Liver (tissue), 9 donors: Measurements from ENCODE around the gene CACNB1. TPM values are rescaled to one million over a fixed set of nuclear protein-coding genes. Genes with fewer than 3 reads are reported as not detected.

Source experiments
- DNase-seq: peaks from one replicate; pipeline ENCODE4 v3.0.0-alpha.2; 2017; ENCODE audit warnings: low spot score
- H3K27ac ChIP-seq, 2 donors: one replicate each; pipeline ENCODE4 v1.7.0; 2013; ENCODE audit warnings: inconsistent platforms in 2 of 2, low read length in 2 of 2, control low read depth in 1 of 2, low read depth in 1 of 2, mild to moderate bottlenecking in 1 of 2
- H3K27me3 ChIP-seq, 4 donors: one replicate each; pipeline versions ENCODE4 v1.6.1 to v1.7.0; 2013; ENCODE audit warnings: low read length in 3 of 4, inconsistent platforms in 1 of 4, mild to moderate bottlenecking in 1 of 4, moderate library complexity in 1 of 4; ENCODE audit not compliant: control insufficient read depth in 4 of 4, insufficient read depth in 4 of 4
- H3K36me3 ChIP-seq, 4 donors: one replicate each; pipeline versions ENCODE4 v1.6.1 to v1.7.0; 2013; ENCODE audit warnings: low read length in 3 of 4, mild to moderate bottlenecking in 3 of 4, low read depth in 1 of 4, moderate library complexity in 1 of 4; ENCODE audit not compliant: control insufficient read depth in 4 of 4, insufficient read depth in 3 of 4
- H3K4me1 ChIP-seq, 4 donors: one replicate each; pipeline versions ENCODE4 v1.6.1 to v1.7.0; 2013; ENCODE audit warnings: low read length in 3 of 4, mild to moderate bottlenecking in 3 of 4, moderate library complexity in 1 of 4; ENCODE audit not compliant: control insufficient read depth in 4 of 4, insufficient read depth in 4 of 4
- H3K4me3 ChIP-seq, 3 donors: one replicate each; pipeline versions ENCODE4 v1.6.1 to v1.7.0; 2013; ENCODE audit warnings: low read length in 3 of 3, control low read depth in 1 of 3, low read depth in 1 of 3, mild to moderate bottlenecking in 1 of 3
- H3K9ac ChIP-seq, 2 donors: one replicate each; pipeline ENCODE4 v1.7.0; 2013; ENCODE audit warnings: low read length in 2 of 2, mild to moderate bottlenecking in 2 of 2, moderate library complexity in 2 of 2, control low read depth in 1 of 2, low read depth in 1 of 2
- H3K9me3 ChIP-seq, 4 donors: one replicate each; pipeline versions ENCODE4 v1.6.1 to v1.7.0; 2013; ENCODE audit warnings: low read length in 3 of 4; ENCODE audit not compliant: control insufficient read depth in 4 of 4
- EGR1 ChIP-seq, 2 donors: IDR thresholded peaks; 2 replicates each; pipeline ENCODE4 v1.6.1; 2016 to 2018; ENCODE audit warnings: antibody characterized with exemption in 2 of 2, low read depth in 2 of 2
- FOXA2 ChIP-seq: IDR thresholded peaks from 2 replicates; pipeline ENCODE4 v1.6.1; 2016; ENCODE audit warnings: antibody characterized with exemption
- HNF4A ChIP-seq, 2 donors: conservative IDR thresholded peaks; 2 replicates each; pipeline ENCODE4 v1.6.1; 2016; ENCODE audit warnings: antibody characterized with exemption in 2 of 2, mild to moderate bottlenecking in 2 of 2
- HNF4G ChIP-seq: IDR thresholded peaks from 2 replicates; pipeline ENCODE4 v1.6.1; 2016; ENCODE audit warnings: antibody characterized with exemption
- JUND ChIP-seq, 2 donors: IDR thresholded peaks; 2 replicates each; pipeline ENCODE4 v1.6.1; 2016; ENCODE audit warnings: antibody characterized with exemption in 2 of 2
- RAD21 ChIP-seq, 2 donors: IDR thresholded peaks; 2 replicates each; pipeline ENCODE4 v1.6.1; 2016; ENCODE audit warnings: antibody characterized with exemption in 2 of 2, mild to moderate bottlenecking in 2 of 2
- REST ChIP-seq: IDR thresholded peaks from 2 replicates; pipeline ENCODE4 v1.6.1; 2016; ENCODE audit warnings: antibody characterized with exemption, mild to moderate bottlenecking
- RXRA ChIP-seq, 2 donors: IDR thresholded peaks; 2 replicates each; pipeline ENCODE4 v1.6.1; 2017 to 2018; ENCODE audit warnings: antibody characterized with exemption in 2 of 2, mild to moderate bottlenecking in 1 of 2
- SP1 ChIP-seq: IDR thresholded peaks from 2 replicates; pipeline ENCODE4 v1.6.1; 2018; ENCODE audit warnings: antibody characterized with exemption, mild to moderate bottlenecking
- ZBTB33 ChIP-seq: IDR thresholded peaks from 2 replicates; pipeline ENCODE4 v1.6.1; 2016; ENCODE audit warnings: antibody characterized with exemption
- WGBS: extraction: QIAGEN DNeasy Blood & Tissue Kit; methylation state at CpG from one replicate; pipeline ENCODE4 v1.1.7; 2013; 5-methylcytosine and 5-hydroxymethylcytosine counted together
- polyA plus RNA-seq, 2 donors: library from polyadenylated mRNA; stranded (reverse) in 1 of 2; unstranded in 1 of 2; fragments of 200-250 nt in 1 of 2; fragments of >200 nt in 1 of 2; fragmentation: Nextera tagmentation in 1 of 2; extraction: Ambion mirVana in 1 of 2; gene quantifications; one replicate each; pipeline versions ENCODE4 v1.2.1 to v1.2.3, GENCODE V29; 2013 to 2015
- total RNA-seq, 2 donors: library from RNA; depleted of rRNA; stranded (reverse); fragments of >200 nt; gene quantifications; one replicate each; pipeline ENCODE4 v1.2.3, GENCODE V29; 2014
- donor health status: healthy.
- donor health status: healthy.
- donor health status: healthy.
- donor health status: healthy.
- donor health status: healthy.

CACNB1 gene
- total and polyA plus RNA-seq, 4 donors: 0.05 to 1.3 (median 0.26) TPM

- 89% methylated on average over 11 of the region's 11 CpGs for WGBS
- no peaks in the 10 kb centered on the region for H3K36me3 ChIP-seq
- peaks cover 0 to 5% (median 1%) of the 10 kb centered on the region in 4 donors for H3K4me1 ChIP-seq
- no peak for DNase-seq
- no peak overlapping the region for H3K9ac ChIP-seq
- peaks cover 0 to 2% (median 0%) of the 10 kb centered on the region in 4 donors for H3K27me3 ChIP-seq
- H3K9me3 ChIP-seq: no peaks in the 10 kb centered on the region
- TF ChIP-seq SP1 (no peak), EGR1 (IDR thresholded peaks at IDR 0.05; ENCODE audit: low read depth in 2 of 2) (no peak), RXRA (IDR thresholded peaks at IDR 0.05) (no peak), JUND (IDR thresholded peaks at IDR 0.05) (no peak), HNF4G (no peak), ZBTB33 (no peak), FOXA2 (no peak)
- no peak overlapping the region for H3K27ac ChIP-seq
- H3K4me3 ChIP-seq: no peak overlapping the region
Measured at GRCh38 chr17:39212195-39212810, 14.8 kb upstream of the CACNB1 start.

- H3K9ac ChIP-seq: no peak overlapping the region
Measured at GRCh38 chr17:39210093-39210434, 12.6 kb upstream of the CACNB1 start.

More at GRCh38 chr17:39210093-39210434, 12.6 kb upstream of the CACNB1 start:
- TF ChIP-seq REST: no peak
- TF ChIP-seq RAD21 (IDR thresholded peaks at IDR 0.05): no peak
- no peak for TF ChIP-seq FOXA2
- TF ChIP-seq RXRA (IDR thresholded peaks at IDR 0.05): no peak
- TF ChIP-seq JUND (IDR thresholded peaks at IDR 0.05): no peak
- no peak for TF ChIP-seq HNF4A (conservative IDR thresholded peaks at IDR 0.05)
- no peak for TF ChIP-seq EGR1 (IDR thresholded peaks at IDR 0.05; ENCODE audit: low read depth in 2 of 2)
- WGBS: 13% methylated on average over 22 of the region's 22 CpGs
- Histone ChIP-seq H3K27ac (no peak overlapping the region), H3K27me3 (peaks cover 0 to 2% (median 0%) of the 10 kb centered on the region in 4 donors), H3K36me3 (peaks cover 0 to 3% (median 1%) of the 10 kb centered on the region in 4 donors), H3K4me3 (peak overlapping the region in 1 of 3 donors; percentile 22), H3K4me1 (peaks cover 0 to 5% (median 1%) of the 10 kb centered on the region in 4 donors), H3K9me3 (no peaks in the 10 kb centered on the region)
- DNase-seq: no peak
